Astrocyte (in vitro differentiated cells and primary cell): Measurements from ENCODE around the gene AMMECR1.

Source experiments
- CTCF ChIP-seq: IDR thresholded peaks from 2 replicates; pipeline ENCODE4 v1.5.1; 2011; ENCODE audit warnings: low read depth, mild to moderate bottlenecking, inconsistent platforms, low read length, moderate library complexity; ENCODE audit not compliant: insufficient read depth
- EZH2 ChIP-seq: IDR thresholded peaks from 2 replicates; pipeline ENCODE4 v1.6.1; 2012; ENCODE audit warnings: mild to moderate bottlenecking, low read length, inconsistent platforms; ENCODE audit not compliant: insufficient read depth

GRCh38 chrX:110358548-110358947, 40.7 kb upstream of the AMMECR1 start, which contains the start of gene RTL9:
- TF ChIP-seq CTCF, result no peak
- no peak for TF ChIP-seq EZH2
